Right cardiac atrium (tissue), 5 donors: Measurements from ENCODE around the gene BAZ2A. TPM values are rescaled to one million over a fixed set of nuclear protein-coding genes. Genes with fewer than 3 reads are reported as not detected.

Source experiments
- ATAC-seq, 2 donors: fragments of 200-7000 bp; cut with Tn5 transposase; one replicate each; pipeline versions ENCODE4 v1.8.0 to v1.9.1; 2020; ENCODE audit warnings: moderate library complexity in 2 of 2, mild to moderate bottlenecking in 1 of 2
- DNase-seq, 3 donors: peaks; one replicate each; pipeline ENCODE4 v3.0.0-alpha.2; 2020
- H3K27ac ChIP-seq: one replicate; pipeline ENCODE4 v1.5.1; 2013; ENCODE audit warnings: mild to moderate bottlenecking, low read length, control low read depth, moderate library complexity
- H3K27me3 ChIP-seq: one replicate; pipeline ENCODE4 v1.6.1; 2013; ENCODE audit not compliant: control insufficient read depth, insufficient read depth
- H3K4me1 ChIP-seq: one replicate; pipeline ENCODE4 v1.6.1; 2013; ENCODE audit warnings: low read length; ENCODE audit not compliant: control insufficient read depth, insufficient read depth
- H3K4me3 ChIP-seq: one replicate; pipeline ENCODE4 v1.5.1; 2013; ENCODE audit warnings: low read length, control low read depth
- H3K9me3 ChIP-seq: one replicate; pipeline ENCODE4 v1.6.1; 2013; ENCODE audit warnings: low read length; ENCODE audit not compliant: control insufficient read depth
- WGBS: extraction: QIAGEN DNeasy Blood & Tissue Kit; methylation state at CpG from one replicate; pipeline ENCODE4 v1.1.7; 2013; 5-methylcytosine and 5-hydroxymethylcytosine counted together
- intact Hi-C, 4 donors: fragments of 100-400 bp; cut with DNase I; formaldehyde crosslinking; loops; one replicate each; pipeline versions ENCODE4 v1.11.0 to v1.14.0; 2022 to 2023
- long read RNA-seq, 4 donors: library from polyadenylated mRNA; unstranded; transcript quantifications; one replicate each; pipeline ENCODE4 v2.0.0, GENCODE V29; 2020 to 2021
- polyA plus RNA-seq: library from polyadenylated mRNA; stranded (reverse); fragments of 200-250 nt; gene quantifications from one replicate; pipeline ENCODE4 v1.2.3, GENCODE V29; 2013
- total RNA-seq, 4 donors: library from RNA; stranded (reverse); fragmentation: NEBNext Ultra II Directional; extraction: Animal tissue kit (Norgen Biotek cat#: 25700); gene quantifications; one replicate each; pipeline ENCODE4 v1.2.1, GENCODE V29; 2021
- donor health status: healthy with polysubstance abuse.
- donor health status: DM: no; HTN: yes; CAD: no.
- donor health status: DM: no; HTN: no; CAD: no.
- donor health status: DM: no; HTN: yes; CAD: no; lungs with severe emphysema.
- donor health status: DM: yes; HTN: yes; CAD: no.

The BAZ2A gene
- total RNA-seq (10 to 100 TPM; 38.4 to 49.2 (median 48.1) TPM), polyA plus RNA-seq (30.2 TPM)
- long read RNA-seq, donor 1, partial matches to known transcripts: 6 of 29 reads
- long read RNA-seq, donor 1, other reads (novel, unspliced or antisense): 23 of 29 reads
- long read RNA-seq, donor 2, partial matches to known transcripts: 5 of 7 reads
- long read RNA-seq, donor 2, other reads (novel, unspliced or antisense): 2 of 7 reads
- long read RNA-seq, donor 3, partial matches to known transcripts: 19 of 34 reads
- long read RNA-seq, donor 3, other reads (novel, unspliced or antisense): 15 of 34 reads
- long read RNA-seq, donor 4, partial matches to known transcripts: 2 of 7 reads
- long read RNA-seq, donor 4, other reads (novel, unspliced or antisense): 5 of 7 reads

- no peaks in the 10 kb centered on the region for H3K9me3 ChIP-seq
- intact Hi-C loops: no loop called here
- H3K4me3 ChIP-seq: peak within 1 kb of the TSS; percentile 89
- no peaks in the 10 kb centered on the region for H3K27me3 ChIP-seq
- WGBS: 1% methylated on average over 31 of the region's 31 CpGs
- H3K4me1 ChIP-seq: peaks cover 12% of the 10 kb centered on the region
- H3K27ac ChIP-seq: peak within 1 kb of the TSS; percentile 95
- DNase-seq: peak; percentile 89 to 96 (median 95)
- peak; percentile 89 to 91 for ATAC-seq
Observed at GRCh38 chr12:56630180-56630632, at the start of gene BAZ2A. BAZ2A (minus strand) TSS chr12:56630326; CDS start chr12:56617530, 12,796 bp downstream.

GRCh38 chr12:56678852-56679251, 48.7 kb upstream of the BAZ2A start:
- Histone ChIP-seq H3K27me3 (no peaks in the 10 kb centered on the region), H3K4me1 (peaks cover 7% of the 10 kb centered on the region), H3K27ac (no peak overlapping the region), H3K4me3 (no peak overlapping the region), H3K9me3 (no peaks in the 10 kb centered on the region)
- DNase-seq (no peak), ATAC-seq (no peak)
- 87% methylated on average over 2 of the region's 2 CpGs for whole genome bisulfite sequencing
- intact Hi-C loops: no loop called here

- no peak overlapping the region for H3K4me3 ChIP-seq
- H3K27me3 ChIP-seq: no peaks in the 10 kb centered on the region
- no peak for ATAC-seq
- H3K27ac ChIP-seq: no peak overlapping the region
- H3K4me1 ChIP-seq: peaks cover 7% of the 10 kb centered on the region
- no peaks in the 10 kb centered on the region for H3K9me3 ChIP-seq
- 68% methylated on average over 1 of the region's 1 CpG for WGBS
- intact Hi-C loops: no loop called here
- DNase-seq: no peak
Observed at GRCh38 chr12:56677680-56678079, 47.6 kb upstream of the BAZ2A start.

- peaks cover 7% of the 10 kb centered on the region for H3K4me1 ChIP-seq
- no peak overlapping the region for H3K4me3 ChIP-seq
- H3K27me3 ChIP-seq: no peaks in the 10 kb centered on the region
- intact Hi-C loops: no loop called here
- DNase-seq (no peak), ATAC-seq (peak in 1 of 2 donors; percentile 38)
- 83% methylated on average over 11 of the region's 11 CpGs for WGBS
- no peaks in the 10 kb centered on the region for H3K9me3 ChIP-seq
- H3K27ac ChIP-seq: no peak overlapping the region
Observed at GRCh38 chr12:56676851-56677580, 46.9 kb upstream of the BAZ2A start.

- Histone ChIP-seq H3K27ac (no peak overlapping the region), H3K4me1 (peaks cover 4% of the 10 kb centered on the region), H3K27me3 (no peaks in the 10 kb centered on the region), H3K4me3 (no peak overlapping the region), H3K9me3 (no peaks in the 10 kb centered on the region)
- DNase-seq (no peak), ATAC-seq (no peak)
- 91% methylated on average over 2 of the region's 2 CpGs for WGBS
- intact Hi-C loops: no loop called here
Observed at GRCh38 chr12:56671608-56672007, 41.5 kb upstream of the BAZ2A start.

- intact Hi-C loops: no loop called here
- H3K27me3 ChIP-seq: no peaks in the 10 kb centered on the region
- peaks cover 2% of the 10 kb centered on the region for H3K4me1 ChIP-seq
- H3K4me3 ChIP-seq: no peak overlapping the region
- DNase-seq: no peak
- no peak overlapping the region for H3K27ac ChIP-seq
- ATAC-seq: no peak
- H3K9me3 ChIP-seq: no peaks in the 10 kb centered on the region
- WGBS: 86% methylated on average over 4 of the region's 4 CpGs
Observed at GRCh38 chr12:56670836-56671235, 40.7 kb upstream of the BAZ2A start.

- Histone ChIP-seq H3K27me3 (no peaks in the 10 kb centered on the region), H3K27ac (no peak overlapping the region), H3K4me3 (no peak overlapping the region), H3K9me3 (no peaks in the 10 kb centered on the region), H3K4me1 (no peaks in the 10 kb centered on the region)
- intact Hi-C loops: no loop called here
- no peak for DNase-seq
- WGBS: 87% methylated on average over 2 of the region's 2 CpGs
- ATAC-seq: no peak
Observed at GRCh38 chr12:56668197-56668457, 38.0 kb upstream of the BAZ2A start.

- Histone ChIP-seq H3K4me1 (no peaks in the 10 kb centered on the region), H3K27me3 (no peaks in the 10 kb centered on the region), H3K4me3 (no peak overlapping the region), H3K27ac (no peak overlapping the region), H3K9me3 (no peaks in the 10 kb centered on the region)
- ATAC-seq (no peak), DNase-seq (no peak)
- intact Hi-C loops: no loop called here
- 92% methylated on average over 13 of the region's 13 CpGs for WGBS
Observed at GRCh38 chr12:56661979-56662638, 32.0 kb upstream of the BAZ2A start.

GRCh38 chr12:56661560-56661959, 31.4 kb upstream of the BAZ2A start:
- Histone ChIP-seq H3K4me1 (no peaks in the 10 kb centered on the region), H3K4me3 (no peak overlapping the region), H3K9me3 (no peaks in the 10 kb centered on the region), H3K27me3 (no peaks in the 10 kb centered on the region), H3K27ac (no peak overlapping the region)
- DNase-seq (no peak), ATAC-seq (peak in 1 of 2 donors; percentile 30)
- 93% methylated on average over 7 of the region's 7 CpGs for WGBS
- intact Hi-C loops: no loop called here

- H3K4me1 ChIP-seq: no peaks in the 10 kb centered on the region
- WGBS: 76% methylated on average over 1 of the region's 1 CpG
- H3K27ac ChIP-seq: no peak overlapping the region
- intact Hi-C loops: no loop called here
- DNase-seq: no peak
- H3K27me3 ChIP-seq: no peaks in the 10 kb centered on the region
- ATAC-seq: no peak
- no peaks in the 10 kb centered on the region for H3K9me3 ChIP-seq
- no peak overlapping the region for H3K4me3 ChIP-seq
Observed at GRCh38 chr12:56658921-56659320, 28.8 kb upstream of the BAZ2A start.
